LNCAP (cell line): ENCODE measurements around the gene MTX3.

Experiments used
- CTCF ChIP-seq: fragments of 450-650 bp; IDR thresholded peaks from 2 replicates; pipeline ENCODE4 v1.5.1; 2017; ENCODE audit warnings: mild to moderate bottlenecking

MTX3 gene

GRCh38 chr5:80033513-80033912 is 42.5 kb upstream of the MTX3 start:
- no peak for TF ChIP-seq CTCF

DNA sequence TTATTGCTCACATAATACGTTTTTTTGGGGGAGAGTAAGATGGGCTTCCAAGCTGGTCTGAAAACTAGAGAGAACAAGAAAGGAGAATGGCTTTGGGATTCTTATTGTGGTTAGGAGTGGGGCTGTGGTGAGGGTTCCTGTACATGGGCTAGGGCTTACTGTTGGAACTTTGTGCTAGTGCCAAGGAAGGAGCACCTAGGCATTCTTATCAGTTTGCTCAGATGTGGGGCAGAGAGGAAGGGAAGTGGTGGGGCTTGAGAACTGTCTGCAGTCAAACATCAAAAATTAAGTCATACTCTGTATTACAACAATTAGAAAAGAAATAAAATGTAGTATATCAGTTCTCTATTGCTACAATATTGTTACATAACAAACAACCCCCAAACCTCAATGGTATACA is 40.0 kb upstream of the MTX3 start:
- TF ChIP-seq CTCF: no peak

DNA sequence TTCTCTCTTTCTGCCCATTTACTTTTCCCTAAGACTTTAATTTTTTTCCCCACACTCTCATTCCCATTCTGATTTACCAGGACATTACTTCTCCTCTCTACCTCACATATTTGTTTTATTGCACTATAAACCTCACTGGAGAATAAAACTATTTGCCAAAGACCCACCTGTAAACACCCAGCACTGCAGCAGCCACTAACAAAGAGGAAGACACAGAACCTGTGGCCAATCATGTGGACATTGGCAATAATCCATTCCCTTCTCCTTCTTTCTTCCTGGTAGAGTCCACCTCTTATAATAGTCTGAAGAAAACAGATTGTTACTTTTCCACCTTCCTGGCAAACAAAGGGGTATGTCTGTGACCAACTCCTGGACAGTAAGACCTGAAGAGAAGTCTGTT is 35.8 kb upstream of the MTX3 start:
- no peak for TF ChIP-seq CTCF

- no peak for TF ChIP-seq CTCF
Measured at GRCh38 chr5:80025069-80025468, 34.0 kb upstream of the MTX3 start.

GRCh38 chr5:80010754-80011392 is 19.8 kb upstream of the MTX3 start:
- no peak for TF ChIP-seq CTCF

DNA sequence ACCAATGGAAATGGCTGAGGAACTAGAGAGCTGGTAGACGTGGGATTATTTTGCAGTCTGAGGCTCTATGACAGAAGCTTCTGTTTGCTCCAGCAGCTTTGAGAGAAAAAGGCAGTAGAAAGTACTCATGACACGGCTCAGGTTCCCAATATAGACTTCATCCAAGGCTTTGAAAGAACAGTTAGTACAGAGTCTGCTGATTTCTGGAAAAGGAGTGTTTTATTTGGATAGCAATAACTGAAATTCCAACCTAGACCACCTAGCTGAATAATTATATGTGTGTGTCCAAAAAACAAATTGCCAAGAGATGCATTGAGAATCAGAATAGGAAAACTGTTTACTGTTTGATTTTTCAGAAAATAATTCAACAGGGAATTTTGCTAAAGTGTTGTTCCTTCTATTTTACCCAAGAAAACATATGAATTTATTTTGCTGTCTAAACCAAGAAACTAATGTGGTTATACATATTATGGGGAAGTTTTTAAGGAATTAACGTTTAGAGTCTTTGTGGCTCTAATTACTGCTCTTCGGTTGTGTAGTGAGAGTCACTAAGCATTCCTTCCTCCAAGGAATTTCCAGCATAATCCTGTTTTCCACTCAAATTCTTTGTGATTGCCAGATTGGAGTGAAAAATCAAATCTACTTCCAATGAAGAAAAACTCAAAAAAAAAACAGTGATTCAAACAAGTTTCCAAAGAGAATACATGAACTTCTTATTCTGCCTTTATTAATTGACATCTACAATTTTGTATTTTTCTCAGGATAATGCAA is 18.1 kb upstream of the MTX3 start:
- TF ChIP-seq CTCF: no peak

- no peak for TF ChIP-seq CTCF
Measured at GRCh38 chr5:80002677-80003076, 11.6 kb upstream of the MTX3 start.
